HUES64 (cell line): Measurements from ENCODE around the gene XPNPEP2. TPM values are rescaled to one million over a fixed set of nuclear protein-coding genes. Genes with fewer than 3 reads are reported as not detected.

ENCODE experiments used
- H3K27ac ChIP-seq: 2 replicates; pipeline ENCODE4 v1.7.0; 2013; ENCODE audit warnings: low read depth, low read length, inconsistent platforms
- H3K27me3 ChIP-seq: 2 replicates; pipeline ENCODE4 v1.6.1; 2013; ENCODE audit warnings: mild to moderate bottlenecking, low read length; ENCODE audit not compliant: insufficient read depth
- H3K36me3 ChIP-seq: 2 replicates; pipeline ENCODE4 v1.6.1; 2013; ENCODE audit warnings: mild to moderate bottlenecking, low read length; ENCODE audit not compliant: insufficient read depth
- H3K4me1 ChIP-seq: 2 replicates; pipeline ENCODE4 v1.6.1; 2013; ENCODE audit warnings: mild to moderate bottlenecking, low read length, moderate library complexity; ENCODE audit not compliant: insufficient read depth
- H3K4me3 ChIP-seq: 2 replicates; pipeline ENCODE4 v1.5.1; 2013; ENCODE audit warnings: mild to moderate bottlenecking, low read length, moderate library complexity
- H3K9ac ChIP-seq: 2 replicates; pipeline ENCODE4 v1.6.1; 2013; ENCODE audit warnings: mild to moderate bottlenecking, low read depth, low read length
- H3K9me3 ChIP-seq: 2 replicates; pipeline ENCODE4 v1.6.1; 2013; ENCODE audit warnings: low read depth, low read length; ENCODE audit not compliant: insufficient read depth
- WGBS: fragments of 150-250, 120-280 bp; methylation state at CpG from one replicate; pipeline ENCODE4 v1.1.7; 2013; ENCODE audit warnings: missing lambda C conversion rate; 5-methylcytosine and 5-hydroxymethylcytosine counted together
- polyA plus RNA-seq, 2 experiments: library from polyadenylated mRNA; stranded (reverse); fragments of 50-300 nt; gene quantifications; one replicate each; pipeline ENCODE4 v1.2.3, GENCODE V29; 2013

The XPNPEP2 gene, protein sequence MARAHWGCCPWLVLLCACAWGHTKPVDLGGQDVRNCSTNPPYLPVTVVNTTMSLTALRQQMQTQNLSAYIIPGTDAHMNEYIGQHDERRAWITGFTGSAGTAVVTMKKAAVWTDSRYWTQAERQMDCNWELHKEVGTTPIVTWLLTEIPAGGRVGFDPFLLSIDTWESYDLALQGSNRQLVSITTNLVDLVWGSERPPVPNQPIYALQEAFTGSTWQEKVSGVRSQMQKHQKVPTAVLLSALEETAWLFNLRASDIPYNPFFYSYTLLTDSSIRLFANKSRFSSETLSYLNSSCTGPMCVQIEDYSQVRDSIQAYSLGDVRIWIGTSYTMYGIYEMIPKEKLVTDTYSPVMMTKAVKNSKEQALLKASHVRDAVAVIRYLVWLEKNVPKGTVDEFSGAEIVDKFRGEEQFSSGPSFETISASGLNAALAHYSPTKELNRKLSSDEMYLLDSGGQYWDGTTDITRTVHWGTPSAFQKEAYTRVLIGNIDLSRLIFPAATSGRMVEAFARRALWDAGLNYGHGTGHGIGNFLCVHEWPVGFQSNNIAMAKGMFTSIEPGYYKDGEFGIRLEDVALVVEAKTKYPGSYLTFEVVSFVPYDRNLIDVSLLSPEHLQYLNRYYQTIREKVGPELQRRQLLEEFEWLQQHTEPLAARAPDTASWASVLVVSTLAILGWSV
- 0.35 TPM for polyA plus RNA-seq (2013, experiment 1 of 2)
- 0.19 TPM for polyA plus RNA-seq (2013, experiment 2 of 2)

DNA sequence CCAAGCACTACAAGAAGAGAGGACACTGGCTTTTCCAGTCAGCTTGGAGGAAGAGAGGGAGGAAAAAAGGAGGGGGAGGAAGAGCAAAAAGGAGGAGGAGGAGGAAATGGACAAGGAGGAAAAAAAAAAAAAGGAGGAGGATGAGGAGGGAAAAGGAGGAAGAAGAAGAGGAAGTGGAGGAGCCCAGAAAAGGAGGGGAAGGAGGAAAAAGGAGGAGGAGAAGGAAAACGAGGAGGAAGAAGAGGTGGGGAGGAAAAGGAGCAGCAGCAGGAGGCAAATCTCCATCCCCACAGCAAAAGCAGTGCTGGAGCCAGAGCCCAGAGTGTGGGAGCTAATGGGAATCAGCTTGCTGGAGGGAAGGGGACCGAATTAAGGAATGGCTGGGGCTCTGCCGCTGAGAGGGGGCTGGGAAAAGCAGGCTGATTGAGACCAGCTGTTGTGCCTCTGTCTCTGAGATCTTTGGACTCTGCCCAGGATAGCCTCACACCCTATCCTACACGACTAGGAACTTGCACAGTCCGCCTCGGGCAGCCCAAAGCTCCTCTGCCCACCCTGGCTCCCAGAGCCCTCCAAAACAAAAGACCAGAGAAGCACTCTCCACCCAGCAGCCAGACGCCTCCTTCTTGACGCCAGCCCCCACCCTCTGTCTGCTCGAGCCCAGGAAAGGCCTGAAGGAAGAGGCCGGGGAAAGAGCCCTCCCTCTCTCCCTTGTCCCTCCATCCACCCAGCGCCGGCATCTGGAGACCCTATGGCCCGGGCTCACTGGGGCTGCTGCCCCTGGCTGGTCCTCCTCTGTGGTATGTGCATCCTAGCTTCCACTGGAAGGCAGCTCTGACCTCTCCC lies at the start of gene XPNPEP2:
Gene XPNPEP2, plus strand, starts transcription at position 514 of the 843 bp plus-strand sequence. Its CDS starts 235 bp downstream, at position 749.
- 23% methylated on average over 13 of the region's 13 CpGs for WGBS
- Histone ChIP-seq H3K9ac (no peak within 1 kb of the TSS), H3K27ac (no peak within 1 kb of the TSS), H3K4me1 (0 out of 2 replicates have a peak, but pooled peaks cover 4% of the 10 kb centered on the region), H3K27me3 (no peaks in the 10 kb centered on the region), H3K9me3 (no peaks in the 10 kb centered on the region), H3K4me3 (no peak within 1 kb of the TSS), H3K36me3 (no peaks in the 10 kb centered on the region)

- H3K9me3 ChIP-seq: no peaks in the 10 kb centered on the region
- H3K4me3 ChIP-seq: no peak overlapping the region
- no peaks in the 10 kb centered on the region for H3K36me3 ChIP-seq
- H3K9ac ChIP-seq: no peak overlapping the region
- H3K27me3 ChIP-seq: no peaks in the 10 kb centered on the region
- 100% methylated on average over 2 of the region's 5 CpGs for WGBS
- no peak overlapping the region for H3K27ac ChIP-seq
- peaks cover 3% of the 10 kb centered on the region; the same call in 1 of the 2 replicates for H3K4me1 ChIP-seq
Measured at GRCh38 chrX:129689796-129690195, 49.0 kb upstream of the XPNPEP2 start.

DNA sequence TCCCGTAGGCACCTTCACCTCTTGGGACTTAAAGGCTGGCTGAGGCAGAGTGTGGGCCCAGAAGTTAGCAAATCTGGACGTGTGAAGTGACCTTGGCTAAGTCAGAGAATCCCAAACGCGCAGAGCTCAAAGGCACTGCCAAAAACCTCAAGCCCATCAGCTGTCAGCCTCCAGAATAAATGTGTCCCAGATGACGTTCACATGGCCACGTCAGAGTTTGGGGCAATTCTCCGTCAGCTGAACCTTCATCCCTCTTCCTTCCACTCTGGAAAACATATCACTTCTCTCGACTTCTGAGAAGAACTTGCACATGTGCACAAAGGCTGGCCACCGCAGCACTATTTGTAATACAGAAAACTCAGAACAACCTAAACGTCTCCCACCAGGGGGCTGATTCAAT lies 48.3 kb upstream of the XPNPEP2 start:
- Histone ChIP-seq H3K9ac (no peak overlapping the region), H3K9me3 (no peaks in the 10 kb centered on the region), H3K4me1 (peaks cover 3% of the 10 kb centered on the region; the same call in 1 of the 2 replicates), H3K36me3 (no peaks in the 10 kb centered on the region), H3K4me3 (no peak overlapping the region), H3K27me3 (no peaks in the 10 kb centered on the region), H3K27ac (no peak overlapping the region)
- 86% methylated on average over 10 of the region's 10 CpGs for WGBS

GRCh38 chrX:129693354-129693753 lies 45.4 kb upstream of the XPNPEP2 start:
- H3K9me3 ChIP-seq: no peaks in the 10 kb centered on the region
- no peaks in the 10 kb centered on the region for H3K36me3 ChIP-seq
- no peak overlapping the region for H3K9ac ChIP-seq
- H3K27me3 ChIP-seq: no peaks in the 10 kb centered on the region
- no peak overlapping the region for H3K27ac ChIP-seq
- peaks cover 18% of the 10 kb centered on the region; the same call in 1 of the 2 replicates for H3K4me1 ChIP-seq
- 89% methylated on average over 3 of the region's 3 CpGs for WGBS
- no peak overlapping the region for H3K4me3 ChIP-seq

DNA sequence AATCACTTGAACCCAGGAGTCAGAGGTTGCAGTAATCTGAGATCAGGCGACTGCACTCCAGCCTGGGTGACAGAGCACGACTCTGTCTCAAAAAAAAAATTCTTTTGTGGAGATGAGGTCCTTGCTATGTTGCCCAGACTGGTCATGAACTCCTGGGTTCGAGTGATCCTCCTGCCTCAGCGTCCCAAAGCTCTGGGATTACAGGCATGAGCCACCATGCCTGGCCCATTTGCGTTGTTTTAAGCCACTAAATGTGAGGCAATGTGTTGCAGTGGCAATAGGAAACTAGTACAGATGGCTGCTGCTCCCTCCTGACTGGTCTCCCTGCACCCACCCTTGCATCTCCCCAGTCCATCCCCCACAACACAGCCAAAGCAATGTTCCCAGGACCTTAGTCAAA lies 44.0 kb upstream of the XPNPEP2 start:
- Histone ChIP-seq H3K27ac (no peak overlapping the region), H3K4me3 (no peak overlapping the region), H3K36me3 (no peaks in the 10 kb centered on the region), H3K9me3 (no peaks in the 10 kb centered on the region), H3K9ac (no peak overlapping the region), H3K4me1 (peaks cover 18% of the 10 kb centered on the region; the same call in 1 of the 2 replicates), H3K27me3 (no peaks in the 10 kb centered on the region)
- 96% methylated on average over 5 of the region's 5 CpGs for WGBS

GRCh38 chrX:129695535-129695934 lies 43.2 kb upstream of the XPNPEP2 start:
- Histone ChIP-seq H3K4me1 (peaks cover 18% of the 10 kb centered on the region; the same call in 1 of the 2 replicates), H3K4me3 (no peak overlapping the region), H3K27ac (no peak overlapping the region), H3K36me3 (no peaks in the 10 kb centered on the region), H3K27me3 (no peaks in the 10 kb centered on the region), H3K9ac (no peak overlapping the region), H3K9me3 (no peaks in the 10 kb centered on the region)
- WGBS: 86% methylated on average over 5 of the region's 6 CpGs

- H3K27me3 ChIP-seq: no peaks in the 10 kb centered on the region
- peaks cover 18% of the 10 kb centered on the region; the same call in 1 of the 2 replicates for H3K4me1 ChIP-seq
- no peak overlapping the region for H3K27ac ChIP-seq
- H3K9me3 ChIP-seq: no peaks in the 10 kb centered on the region
- WGBS: 86% methylated on average over 8 of the region's 8 CpGs
- no peaks in the 10 kb centered on the region for H3K36me3 ChIP-seq
- no peak overlapping the region for H3K9ac ChIP-seq
- no peak overlapping the region for H3K4me3 ChIP-seq
Measured at GRCh38 chrX:129695937-129696336, 42.8 kb upstream of the XPNPEP2 start.

GRCh38 chrX:129696463-129697155 lies 42.2 kb upstream of the XPNPEP2 start:
- WGBS: 46% methylated on average over 7 of the region's 8 CpGs
- Histone ChIP-seq H3K36me3 (no peaks in the 10 kb centered on the region), H3K4me3 (no peak overlapping the region), H3K4me1 (peaks cover 18% of the 10 kb centered on the region; the same call in 1 of the 2 replicates), H3K27me3 (no peaks in the 10 kb centered on the region), H3K27ac (no peak overlapping the region; the same call in 1 of the 2 replicates), H3K9ac (no peak overlapping the region), H3K9me3 (no peaks in the 10 kb centered on the region)

DNA sequence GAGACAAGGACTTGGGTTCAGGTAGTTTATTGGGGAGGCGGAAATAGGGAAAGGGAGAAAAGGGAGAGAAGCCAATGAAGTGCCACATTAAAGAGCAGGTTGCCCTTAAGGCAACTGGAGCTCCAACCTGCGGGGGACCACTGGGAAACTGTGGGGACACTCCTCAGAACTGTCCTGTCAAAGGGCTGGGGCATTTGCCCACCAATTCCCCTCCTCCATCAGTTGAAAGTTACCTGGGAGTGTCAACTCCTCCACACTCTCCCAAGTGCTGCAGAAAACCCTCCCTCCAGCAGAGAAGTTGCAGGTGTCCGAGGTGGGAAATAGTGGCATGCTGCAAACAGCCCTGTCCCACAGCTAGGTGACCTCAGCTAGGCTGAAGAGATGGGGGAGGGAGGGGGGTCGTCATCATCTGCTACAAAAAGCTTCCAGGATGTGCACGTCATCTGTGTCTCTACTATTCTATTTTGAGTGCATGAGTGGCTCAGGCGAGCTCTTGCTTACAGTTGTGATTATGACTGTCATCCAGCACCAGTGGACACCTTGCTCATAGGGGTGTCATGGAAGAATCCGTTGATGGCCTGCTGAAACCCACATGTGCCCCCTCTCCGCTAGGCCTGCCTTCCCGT lies 41.5 kb upstream of the XPNPEP2 start:
- whole genome bisulfite sequencing: 63% methylated on average over 9 of the region's 9 CpGs
- Histone ChIP-seq H3K9me3 (no peaks in the 10 kb centered on the region), H3K36me3 (no peaks in the 10 kb centered on the region), H3K27ac (no peak overlapping the region), H3K9ac (no peak overlapping the region), H3K4me1 (peaks cover 18% of the 10 kb centered on the region; the same call in 1 of the 2 replicates), H3K27me3 (no peaks in the 10 kb centered on the region), H3K4me3 (no peak overlapping the region)

DNA sequence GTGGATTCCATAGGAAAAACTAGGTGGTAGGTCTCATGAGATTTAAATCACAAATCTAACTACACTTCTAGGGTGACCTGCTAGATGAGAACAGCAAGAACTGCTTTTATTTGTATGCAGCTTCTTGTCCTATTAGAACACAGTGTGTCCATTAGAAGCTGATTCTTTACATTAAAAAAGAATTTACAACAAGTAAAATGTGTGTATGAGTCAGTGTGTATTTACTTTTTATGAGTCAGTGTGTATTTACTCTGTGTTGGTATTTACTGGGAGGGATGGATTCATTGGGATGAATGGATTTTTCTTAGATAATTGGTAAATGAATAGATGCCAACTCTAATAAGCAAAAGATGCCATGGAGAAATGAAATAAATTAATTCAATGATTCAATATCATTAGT lies 40.6 kb upstream of the XPNPEP2 start:
- Histone ChIP-seq H3K4me1 (peaks cover 18% of the 10 kb centered on the region; the same call in 1 of the 2 replicates), H3K27ac (no peak overlapping the region), H3K27me3 (no peaks in the 10 kb centered on the region)

More for the DNA sequence above, 40.6 kb upstream of the XPNPEP2 start:
- no peak overlapping the region for H3K9ac ChIP-seq
- no peaks in the 10 kb centered on the region for H3K36me3 ChIP-seq
- no peaks in the 10 kb centered on the region for H3K9me3 ChIP-seq
- no peak overlapping the region for H3K4me3 ChIP-seq
